Bronchial epithelial cell (primary cell): ENCODE data around the gene PPIP5K1. TPM values are rescaled to one million over a fixed set of nuclear protein-coding genes. Genes with fewer than 3 reads are reported as not detected.

Experiments
- DNase-seq: peaks from one replicate; pipeline ENCODE4 v3.0.0-alpha.2; 2010; ENCODE audit warnings: low read depth
- FAIRE-seq: peaks from 2 replicates; lab custom pipeline; 2011; peaks lifted over from hg19 to GRCh38; lab: Jason Lieb, UNC
- H3K27me3 ChIP-seq: 2 replicates; pipeline ENCODE4 v1.5.1; 2011; ENCODE audit warnings: low read length; ENCODE audit not compliant: control insufficient read depth, insufficient read depth
- H3K36me3 ChIP-seq: 2 replicates; pipeline ENCODE4 v1.5.1; 2011; ENCODE audit warnings: low read length; ENCODE audit not compliant: control insufficient read depth, insufficient read depth
- H3K4me3 ChIP-seq: 2 replicates; pipeline ENCODE4 v1.5.1; 2011; ENCODE audit warnings: mild to moderate bottlenecking, low read depth, low read length, control low read depth
- CTCF ChIP-seq: IDR thresholded peaks from 2 replicates; pipeline ENCODE4 v1.5.1; 2011; ENCODE audit warnings: mild to moderate bottlenecking, moderate library complexity, low read length, control low read depth, inconsistent platforms; ENCODE audit not compliant: insufficient read depth, severe bottlenecking
- total RNA-seq: library from RNA; depleted of rRNA; stranded (reverse); fragments of >200 nt; gene quantifications from 2 replicates; pipeline ENCODE4 v1.2.1, GENCODE V29; 2014

Gene PPIP5K1
- total RNA-seq, 1 donor from 2014 or later, result 46.1 TPM

DNA sequence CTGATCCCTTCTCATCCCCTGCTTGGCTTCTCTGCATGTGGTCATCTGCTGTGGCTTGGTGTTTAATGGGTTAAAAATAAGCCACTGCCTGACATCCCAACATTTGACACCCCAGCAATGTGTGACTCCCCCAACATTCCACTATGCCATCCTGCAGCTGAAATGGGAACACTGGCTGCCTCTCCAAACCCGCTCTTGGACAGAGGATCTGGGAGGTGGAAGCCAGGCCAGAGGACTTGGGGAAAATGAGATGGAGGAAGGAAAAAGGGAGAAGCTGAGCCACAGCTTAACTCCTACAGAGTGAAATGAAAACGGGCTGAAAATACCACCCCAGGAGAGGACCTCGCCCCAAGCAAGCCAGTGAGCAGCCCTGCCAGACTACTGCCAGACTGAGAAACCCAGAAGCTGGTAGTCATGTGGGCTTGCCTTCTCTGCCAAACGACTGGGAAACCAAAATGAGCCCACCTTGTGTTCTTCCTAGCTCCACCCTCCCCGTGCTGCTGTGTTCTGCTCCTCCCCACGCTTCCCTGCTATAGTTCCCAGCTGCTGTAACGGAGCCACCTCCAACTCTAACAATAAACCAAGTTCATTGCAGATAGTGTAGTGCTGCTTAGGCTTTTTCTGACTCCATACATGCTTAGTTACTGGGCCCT lies 58.9 kb downstream of the PPIP5K1 start:
- Histone ChIP-seq H3K27me3 (no peaks in the 10 kb centered on the region), H3K4me3 (no peak overlapping the region), H3K36me3 (peaks cover 10% of the 10 kb centered on the region)
- no peak for DNase-seq
- no peak for TF ChIP-seq CTCF
- peak; percentile 86 for FAIRE-seq

GRCh38 chr15:43529587-43530345 lies 60.2 kb downstream of the PPIP5K1 start:
- FAIRE-seq, result peak; percentile 82

DNA sequence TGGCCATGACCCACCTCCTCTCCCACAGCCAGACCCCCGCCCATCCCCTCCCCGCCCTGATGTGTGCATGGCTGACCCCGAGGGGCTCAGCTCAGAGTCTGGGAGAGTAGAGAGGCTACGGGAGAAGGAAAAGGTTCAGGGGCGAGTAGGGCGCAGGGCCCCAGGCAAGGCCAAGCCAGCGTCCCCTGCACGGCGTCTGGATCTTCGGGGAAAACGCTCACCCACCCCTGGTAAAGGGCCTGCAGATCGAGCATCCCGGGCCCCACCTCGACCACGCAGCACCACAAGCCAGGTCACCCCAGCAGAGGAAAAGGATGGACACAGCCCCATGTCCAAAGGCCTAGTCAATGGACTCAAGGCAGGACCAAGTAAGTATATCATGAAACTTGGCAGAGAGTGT lies 60.9 kb downstream of the PPIP5K1 start:
- FAIRE-seq, result no peak
- H3K4me3 ChIP-seq, result no peak overlapping the region
- peaks cover 3% of the 10 kb centered on the region for H3K36me3 ChIP-seq
- no peak for TF ChIP-seq CTCF
- H3K27me3 ChIP-seq, result peaks cover 3% of the 10 kb centered on the region
- DNase-seq, result no peak

More at GRCh38 chr15:43529587-43530345, 60.2 kb downstream of the PPIP5K1 start:
- H3K36me3 ChIP-seq, result peaks cover 8% of the 10 kb centered on the region
- TF ChIP-seq CTCF, result no peak
- no peak for DNase-seq
- no peaks in the 10 kb centered on the region for H3K27me3 ChIP-seq
- H3K4me3 ChIP-seq, result no peak overlapping the region

- FAIRE-seq (no peak), DNase-seq (no peak)
- Histone ChIP-seq H3K27me3 (peaks cover 3% of the 10 kb centered on the region), H3K36me3 (no peaks in the 10 kb centered on the region), H3K4me3 (no peak overlapping the region)
- no peak for TF ChIP-seq CTCF
Observed at GRCh38 chr15:43528542-43529007, 61.4 kb downstream of the PPIP5K1 start.

DNA sequence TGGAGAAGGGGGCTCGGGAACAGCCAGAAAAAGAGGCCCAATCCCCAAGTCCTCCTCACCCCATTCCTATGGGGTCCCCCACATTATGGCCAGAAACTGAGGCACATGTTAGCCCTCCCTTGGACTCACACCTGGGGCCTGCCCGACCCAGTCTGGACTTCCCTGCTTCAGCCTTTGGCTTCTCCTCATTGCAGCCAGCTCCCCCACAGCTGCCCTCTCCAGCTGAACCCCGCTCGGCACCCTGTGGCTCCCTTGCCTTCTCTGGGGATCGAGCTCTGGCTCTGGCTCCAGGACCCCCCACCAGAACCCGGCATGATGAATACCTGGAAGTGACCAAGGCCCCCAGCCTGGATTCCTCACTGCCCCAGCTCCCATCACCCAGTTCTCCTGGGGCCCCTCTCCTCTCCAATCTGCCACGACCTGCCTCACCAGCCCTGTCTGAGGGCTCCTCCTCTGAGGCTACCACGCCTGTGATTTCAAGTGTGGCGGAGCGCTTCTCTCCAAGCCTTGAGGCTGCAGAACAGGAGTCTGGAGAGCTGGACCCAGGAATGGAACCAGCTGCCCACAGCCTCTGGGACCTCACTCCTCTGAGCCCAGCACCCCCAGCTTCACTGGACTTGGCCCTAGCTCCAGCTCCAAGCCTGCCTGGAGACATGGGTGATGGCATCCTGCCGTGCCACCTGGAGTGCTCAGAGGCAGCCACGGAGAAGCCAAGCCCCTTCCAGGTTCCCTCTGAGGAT lies 62.0 kb downstream of the PPIP5K1 start:
- H3K36me3 ChIP-seq, result no peaks in the 10 kb centered on the region
- H3K27me3 ChIP-seq, result peaks cover 3% of the 10 kb centered on the region
- FAIRE-seq, result no peak
- no peak for TF ChIP-seq CTCF
- no peak overlapping the region for H3K4me3 ChIP-seq
- DNase-seq, result no peak
